ENCODE data around the gene AZI2.

DNA sequence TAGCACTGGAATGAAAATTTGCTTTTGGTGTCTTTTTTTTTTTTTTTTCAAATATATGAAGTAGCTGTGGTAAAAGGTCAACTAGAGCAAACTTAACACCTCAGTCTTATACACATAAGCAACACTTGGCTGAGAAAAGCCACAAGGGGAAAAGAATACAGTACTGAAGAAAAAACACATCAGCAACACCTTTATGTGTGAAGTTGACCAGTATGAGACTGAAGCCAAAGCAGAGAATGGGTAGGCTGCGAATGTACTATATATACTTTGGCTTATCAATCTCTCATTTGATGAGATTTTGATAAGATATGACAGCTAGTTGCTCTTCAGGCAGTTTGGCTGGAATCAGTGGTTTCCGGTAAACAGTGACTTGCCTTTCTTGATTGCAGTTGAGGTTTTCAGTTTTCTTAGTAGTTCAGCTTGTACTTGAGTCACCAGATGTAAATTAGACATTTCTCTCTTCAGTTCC lies 22.1 kb downstream of the AZI2 start:
- no peak for TF ChIP-seq GATA2 (IDR thresholded peaks at IDR 0.05; ENCODE audit: low read depth, low read length)
- no peak for TF ChIP-seq GATA3 (IDR thresholded peaks at IDR 0.05; ENCODE audit: low read depth, low read length)
